ENCODE measurements around the gene TLE5. TPM values are rescaled to one million over a fixed set of nuclear protein-coding genes. Genes with fewer than 3 reads are reported as not detected.
"Not testable (repeated sequence)": the region's sequence is repeated elsewhere in the genome, so short reads cannot be mapped to it uniquely, and the experiment has no call there.

Gene TLE5
- total RNA-seq, 2 donors from 2014 or later: 166 to 254 TPM

GRCh38 chr19:3014135-3014534 lies 48.2 kb downstream of the TLE5 start:
- H3K27ac ChIP-seq: peak overlapping the region in 1 of 4 donors; percentile 38
- no peaks in the 10 kb centered on the region for H3K27me3 ChIP-seq
- intact Hi-C loops (cut with DNase I): no loop called here
- H3K4me3 ChIP-seq: no peak overlapping the region
- no peaks in the 10 kb centered on the region for H3K36me3 ChIP-seq (replicated peaks in 1 of 2; ENCODE audit: insufficient read depth in 1 of 2, low read depth in 2 of 2)
- peaks cover 14% of the 10 kb centered on the region for H3K4me1 ChIP-seq
- H3K9me3 ChIP-seq: no peaks in the 10 kb centered on the region
- ATAC-seq (no peak), DNase-seq (no peak)
- WGBS, 2 donors: 95% methylated on average over 4 to 8 of the region's 8 CpGs
- TF ChIP-seq POLR2A (IDR thresholded peaks at IDR 0.05) (no peak), CTCF (IDR thresholded peaks at IDR 0.05) (no peak)

GRCh38 chr19:3013263-3013725 lies 49.0 kb downstream of the TLE5 start:
- no peak overlapping the region for H3K4me3 ChIP-seq
- peaks cover 14% of the 10 kb centered on the region for H3K4me1 ChIP-seq
- 15 to 30% methylated on average over 7 of the region's 7 CpGs for WGBS, 2 donors
- TF ChIP-seq CTCF (IDR thresholded peaks at IDR 0.05): no peak
- H3K9me3 ChIP-seq: no peaks in the 10 kb centered on the region
- no peaks in the 10 kb centered on the region for H3K36me3 ChIP-seq (replicated peaks in 1 of 2; ENCODE audit: insufficient read depth in 1 of 2, low read depth in 2 of 2)
- intact Hi-C loops (cut with DNase I): no loop called here
- no peaks in the 10 kb centered on the region for H3K27me3 ChIP-seq
- ATAC-seq (peak; percentile 72), DNase-seq (peak in 2 of 4 donors; percentile 29 to 41)
- H3K27ac ChIP-seq: peak overlapping the region in 3 of 4 donors; percentile 38 to 58 (median 43)

GRCh38 chr19:3012621-3013262 lies 49.6 kb downstream of the TLE5 start:
- H3K36me3 ChIP-seq (replicated peaks in 1 of 2; ENCODE audit: insufficient read depth in 1 of 2, low read depth in 2 of 2): no peaks in the 10 kb centered on the region

GRCh38 chr19:3012059-3012458 lies 50.2 kb downstream of the TLE5 start:
- DNase-seq; H3K27me3 ChIP-seq; intact Hi-C loops (cut with DNase I); ATAC-seq; H3K27ac ChIP-seq; H3K36me3 ChIP-seq (replicated peaks in 1 of 2; ENCODE audit: insufficient read depth in 1 of 2, low read depth in 2 of 2); H3K9me3 ChIP-seq; H3K4me3 ChIP-seq: not testable (repeated sequence)
- H3K4me1 ChIP-seq: peaks cover 14% of the 10 kb centered on the region
- 83 to 88% methylated on average over 10 to 13 of the region's 13 CpGs for WGBS, 2 donors

More at GRCh38 chr19:3012621-3013262, 49.6 kb downstream of the TLE5 start:
- H3K4me1 ChIP-seq: peaks cover 14% of the 10 kb centered on the region
- ATAC-seq (no peak), DNase-seq (no peak)
- H3K27me3 ChIP-seq: no peaks in the 10 kb centered on the region
- H3K4me3 ChIP-seq: no peak overlapping the region
- TF ChIP-seq POLR2A (IDR thresholded peaks at IDR 0.05) (no peak), CTCF (IDR thresholded peaks at IDR 0.05) (no peak)
- H3K9me3 ChIP-seq: no peaks in the 10 kb centered on the region
- intact Hi-C loops (cut with DNase I): no loop called here
- WGBS, 2 donors: 68 to 69% methylated on average over 16 of the region's 16 CpGs
- peak overlapping the region in 3 of 4 donors; percentile 38 to 58 (median 43) for H3K27ac ChIP-seq

- H3K4me3 ChIP-seq: no peak overlapping the region
- H3K4me1 ChIP-seq: peaks cover 14% of the 10 kb centered on the region
- H3K9me3 ChIP-seq: no peaks in the 10 kb centered on the region
- WGBS, 2 donors: 80 to 89% methylated on average over 9 to 13 of the region's 13 CpGs
- no peak for ATAC-seq
- intact Hi-C loops (cut with DNase I): no loop called here
- no peak for TF ChIP-seq POLR2A (IDR thresholded peaks at IDR 0.05)
- TF ChIP-seq CTCF (IDR thresholded peaks at IDR 0.05): no peak
- H3K27ac ChIP-seq: no peak overlapping the region
- H3K27me3 ChIP-seq: no peaks in the 10 kb centered on the region
- DNase-seq: no peak
- H3K36me3 ChIP-seq (replicated peaks in 1 of 2; ENCODE audit: insufficient read depth in 1 of 2, low read depth in 2 of 2): no peaks in the 10 kb centered on the region
Observed at GRCh38 chr19:3010871-3011270, 51.4 kb downstream of the TLE5 start.
